Measurements from ENCODE around the gene CHST1. TPM values are rescaled to one million over a fixed set of nuclear protein-coding genes. Genes with fewer than 3 reads are reported as not detected.

CHST1 gene
- total RNA-seq, 1 experiment from 2014 or later: not detected

- in situ Hi-C loops (cut with HindIII; ENCODE audit: low pct_unique_long_range_greater_than_20kb, low sequenced_read_pairs): no loop called here
- DNase-seq (ENCODE audit: low read depth, low spot score): no peak
These were observed 1.7 kb downstream of the CHST1 start for GRCh38 chr11:45663486-45664375.

GRCh38 chr11:45662665-45663485 lies 2.5 kb downstream of the CHST1 start:
- peak; percentile 20 for DNase-seq (ENCODE audit: low read depth, low spot score)
- in situ Hi-C loops (cut with HindIII; ENCODE audit: low pct_unique_long_range_greater_than_20kb, low sequenced_read_pairs): no loop called here

GRCh38 chr11:45662096-45662664 lies 3.2 kb downstream of the CHST1 start:
- in situ Hi-C loops (cut with HindIII; ENCODE audit: low pct_unique_long_range_greater_than_20kb, low sequenced_read_pairs): no loop called here
- no peak for DNase-seq (ENCODE audit: low read depth, low spot score)

DNA sequence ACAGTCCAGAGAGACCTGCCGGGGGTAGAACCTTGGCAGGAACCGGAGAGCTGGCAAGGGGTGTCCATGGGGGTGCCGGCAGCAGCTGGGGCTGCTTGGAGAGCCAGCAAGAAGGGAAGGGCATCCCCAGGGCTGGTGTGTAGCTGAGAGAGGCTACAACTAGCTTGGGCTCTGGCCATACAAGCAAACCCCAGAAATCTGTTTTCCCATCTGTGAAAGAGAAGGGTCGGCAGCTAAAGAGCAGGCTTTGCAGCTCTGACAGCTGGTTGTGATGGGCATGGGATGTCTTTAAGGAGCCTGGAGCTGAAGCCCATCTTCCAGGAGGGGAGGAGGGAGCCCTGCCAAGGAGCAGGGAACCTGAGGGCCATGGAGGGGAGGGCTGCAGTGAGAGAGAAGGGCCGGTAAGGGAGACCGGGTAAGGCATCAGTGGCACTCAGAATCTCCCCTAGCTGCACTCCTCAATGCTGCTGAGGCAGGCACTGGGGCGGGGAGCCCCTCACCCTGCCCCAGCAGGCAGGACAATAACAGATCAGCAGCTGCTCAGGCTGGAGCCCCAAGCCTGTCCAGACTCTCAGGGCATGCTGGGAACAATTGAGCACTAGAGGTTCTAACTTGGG lies 3.9 kb downstream of the CHST1 start:
- in situ Hi-C loops (cut with HindIII; ENCODE audit: low pct_unique_long_range_greater_than_20kb, low sequenced_read_pairs): no loop called here
- no peak for DNase-seq (ENCODE audit: low read depth, low spot score)

GRCh38 chr11:45660729-45661438 lies 4.5 kb downstream of the CHST1 start:
- no peak for DNase-seq (ENCODE audit: low read depth, low spot score)
- in situ Hi-C loops (cut with HindIII; ENCODE audit: low pct_unique_long_range_greater_than_20kb, low sequenced_read_pairs): no loop called here

GRCh38 chr11:45659818-45660160 lies 5.6 kb downstream of the CHST1 start:
- in situ Hi-C loops (cut with HindIII; ENCODE audit: low pct_unique_long_range_greater_than_20kb, low sequenced_read_pairs): no loop called here
- DNase-seq (ENCODE audit: low read depth, low spot score): no peak

GRCh38 chr11:45659031-45659817 lies 6.2 kb downstream of the CHST1 start:
- DNase-seq (ENCODE audit: low read depth, low spot score): no peak
- in situ Hi-C loops (cut with HindIII; ENCODE audit: low pct_unique_long_range_greater_than_20kb, low sequenced_read_pairs): no loop called here

DNA sequence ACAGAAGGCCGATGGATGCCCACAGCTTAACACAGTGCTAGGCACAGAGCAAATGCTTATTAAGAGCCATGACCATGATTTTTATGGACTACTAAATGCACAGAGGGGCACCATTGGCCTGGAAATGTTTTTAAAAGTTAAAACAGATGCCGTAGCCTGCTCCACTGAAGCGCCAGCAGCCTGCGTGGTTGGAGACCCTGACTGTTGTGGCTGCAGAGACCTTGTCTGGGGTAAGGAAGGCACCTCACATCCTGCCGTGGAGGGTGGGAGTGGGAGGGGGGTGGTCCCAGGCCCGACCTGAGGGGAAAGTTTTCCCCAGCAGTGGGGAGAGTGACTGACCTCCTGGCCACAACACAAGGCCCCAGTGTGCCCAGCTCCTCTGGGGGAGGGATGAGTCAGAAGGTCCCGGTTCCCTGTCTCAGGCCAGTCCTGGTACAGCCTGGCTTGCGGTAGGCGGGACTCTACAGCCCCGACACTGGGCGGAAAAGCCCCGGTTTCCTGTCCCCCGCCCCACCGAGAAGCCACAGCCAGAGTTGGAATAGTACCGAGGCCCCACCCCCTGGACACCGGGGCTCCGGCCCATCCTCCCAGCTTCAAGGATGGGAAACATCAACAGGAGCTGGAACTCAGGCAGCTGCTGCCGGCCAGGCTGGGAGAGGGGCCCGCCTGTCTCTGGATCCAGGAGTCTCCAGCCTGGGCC lies 7.0 kb downstream of the CHST1 start:
- no peak for DNase-seq (ENCODE audit: low read depth, low spot score)
- in situ Hi-C loops (cut with HindIII; ENCODE audit: low pct_unique_long_range_greater_than_20kb, low sequenced_read_pairs): no loop called here

DNA sequence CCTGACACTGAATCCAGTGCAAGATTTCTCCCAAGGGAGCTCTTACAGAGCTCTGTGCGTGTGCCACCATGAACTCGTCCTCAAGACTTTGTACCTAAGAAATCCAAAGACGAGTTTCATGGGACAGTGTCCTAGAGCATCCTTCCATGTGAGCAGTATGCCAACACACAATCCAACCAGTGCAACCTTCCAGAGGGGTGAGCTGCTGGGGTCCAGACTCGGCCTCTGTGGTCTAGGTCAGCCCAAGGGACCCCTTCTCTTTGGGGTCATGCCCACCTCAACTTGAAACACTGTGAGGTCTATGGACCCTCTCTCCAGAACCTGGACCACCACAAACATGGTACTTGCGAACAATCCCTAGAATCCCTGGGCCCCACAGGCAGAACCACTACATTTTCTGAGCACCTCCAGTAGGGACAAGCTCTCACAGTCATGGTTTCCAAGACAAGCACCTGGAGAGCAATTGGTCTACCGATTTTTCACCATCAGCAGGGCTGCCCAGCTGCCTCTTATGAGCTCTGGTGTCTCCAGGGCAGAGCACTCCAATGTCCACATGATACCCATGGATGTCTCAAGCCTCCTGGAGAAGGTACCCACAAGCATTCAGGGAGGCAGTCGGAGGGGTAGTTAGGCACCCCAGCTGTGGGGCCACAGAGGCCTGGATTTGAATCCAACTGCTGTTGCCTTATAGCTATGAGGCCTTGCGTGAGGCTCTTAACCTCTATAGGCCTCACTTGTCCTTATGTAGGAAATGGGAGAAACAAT lies 7.7 kb downstream of the CHST1 start:
- in situ Hi-C loops (cut with HindIII; ENCODE audit: low pct_unique_long_range_greater_than_20kb, low sequenced_read_pairs): no loop called here
- no peak for DNase-seq (ENCODE audit: low read depth, low spot score)

DNA sequence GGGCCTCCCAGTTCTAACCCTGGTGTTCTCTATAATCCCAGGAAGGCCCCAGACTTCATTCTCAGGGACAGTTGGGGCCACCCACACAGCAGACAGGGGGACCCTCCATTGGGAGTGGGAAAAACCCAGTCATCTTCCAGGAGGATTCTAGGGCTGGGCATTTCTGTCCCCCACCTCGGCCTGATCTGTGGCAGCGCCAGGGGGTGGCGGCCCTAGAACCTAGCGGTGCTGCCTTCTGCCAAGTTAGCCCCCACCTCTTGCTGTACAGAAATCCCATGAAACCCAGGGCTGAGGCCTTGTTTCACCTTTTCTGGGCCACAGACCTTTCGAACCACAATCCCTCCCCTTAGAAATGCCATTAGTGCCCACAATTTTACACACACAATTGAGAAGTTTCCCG lies 9.6 kb downstream of the CHST1 start:
- DNase-seq (ENCODE audit: low read depth, low spot score): no peak
- in situ Hi-C loops (cut with HindIII; ENCODE audit: low pct_unique_long_range_greater_than_20kb, low sequenced_read_pairs): no loop called here

DNA sequence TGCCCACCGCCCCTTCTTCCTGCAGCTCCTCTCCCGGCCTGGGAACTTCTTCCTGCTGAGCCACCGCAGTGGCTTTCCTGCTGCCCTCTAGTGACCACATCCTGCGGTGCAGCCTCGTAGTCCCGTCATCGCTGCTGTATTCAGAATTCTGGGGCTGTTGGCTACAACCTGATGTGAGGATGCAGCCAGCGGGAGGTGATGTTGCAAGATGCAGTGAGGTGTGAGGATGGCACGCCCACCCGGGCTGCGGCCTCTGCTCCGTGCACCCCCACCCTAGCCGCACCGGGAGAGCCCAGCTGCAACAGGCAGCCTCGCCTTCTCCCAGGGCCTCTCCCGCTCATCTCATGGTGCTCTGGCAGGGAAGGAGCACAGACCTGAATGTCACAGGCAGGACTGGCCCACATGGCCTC lies 10.1 kb downstream of the CHST1 start:
- peak; percentile 69 for DNase-seq (ENCODE audit: low read depth, low spot score)
- in situ Hi-C loops (cut with HindIII; ENCODE audit: low pct_unique_long_range_greater_than_20kb, low sequenced_read_pairs): no loop called here

DNA sequence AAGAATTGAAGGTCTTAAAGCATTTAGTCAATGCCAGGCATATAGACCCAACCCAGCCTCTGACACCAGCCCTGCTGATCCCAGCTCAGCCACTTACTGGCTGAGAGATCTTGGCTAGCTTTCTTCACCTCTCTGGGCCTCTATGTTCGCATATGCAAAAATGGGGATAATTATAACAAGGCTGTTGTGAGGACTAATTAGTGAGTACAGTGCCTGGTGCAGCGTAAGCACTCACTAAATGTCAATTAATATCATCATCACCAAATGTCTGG lies 10.5 kb downstream of the CHST1 start:
- DNase-seq (ENCODE audit: low read depth, low spot score): no peak
- in situ Hi-C loops (cut with HindIII; ENCODE audit: low pct_unique_long_range_greater_than_20kb, low sequenced_read_pairs): no loop called here

- in situ Hi-C loops (cut with HindIII; ENCODE audit: low pct_unique_long_range_greater_than_20kb, low sequenced_read_pairs): no loop called here
- DNase-seq (ENCODE audit: low read depth, low spot score): no peak
These were observed 11.0 kb downstream of the CHST1 start for GRCh38 chr11:45654231-45655011.

GRCh38 chr11:45653277-45653676 lies 12.1 kb downstream of the CHST1 start:
- DNase-seq (ENCODE audit: low read depth, low spot score): no peak
- in situ Hi-C loops (cut with HindIII; ENCODE audit: low pct_unique_long_range_greater_than_20kb, low sequenced_read_pairs): no loop called here

- no peak for DNase-seq (ENCODE audit: low read depth, low spot score)
These were observed 12.6 kb downstream of the CHST1 start for GRCh38 chr11:45652781-45653180.

More at GRCh38 chr11:45652781-45653180, 12.6 kb downstream of the CHST1 start:
- in situ Hi-C loops (cut with HindIII; ENCODE audit: low pct_unique_long_range_greater_than_20kb, low sequenced_read_pairs): no loop called here
